Stomach smooth muscle (tissue), 2 donors: ENCODE data around the gene PLS1.

Source experiments
- H3K27ac ChIP-seq: one replicate; pipeline ENCODE4 v1.7.0; 2013; ENCODE audit warnings: mild to moderate bottlenecking, low read length, inconsistent platforms
- H3K27me3 ChIP-seq, 2 donors: one replicate each; pipeline ENCODE4 v1.7.0; 2013; ENCODE audit warnings: low read length in 2 of 2; ENCODE audit not compliant: insufficient read depth in 2 of 2, control insufficient read depth in 1 of 2
- H3K36me3 ChIP-seq, 2 donors: one replicate each; pipeline ENCODE4 v1.7.0; 2013; ENCODE audit warnings: low read length in 2 of 2; ENCODE audit not compliant: control insufficient read depth in 2 of 2, insufficient read depth in 2 of 2
- H3K4me1 ChIP-seq: one replicate; pipeline ENCODE4 v1.7.0; 2013; ENCODE audit warnings: low read length; ENCODE audit not compliant: control insufficient read depth, insufficient read depth
- H3K4me3 ChIP-seq, 2 donors: one replicate each; pipeline ENCODE4 v1.7.0; 2013; ENCODE audit warnings: low read length in 2 of 2
- H3K9ac ChIP-seq, 2 donors: one replicate each; pipeline ENCODE4 v1.7.0; 2013; ENCODE audit warnings: low read length in 2 of 2, mild to moderate bottlenecking in 1 of 2
- H3K9me3 ChIP-seq, 2 donors: one replicate each; pipeline ENCODE4 v1.7.0; 2013; ENCODE audit warnings: low read length in 2 of 2; ENCODE audit not compliant: control insufficient read depth in 2 of 2
- donor health status: healthy.
- donor health status: Pancreatic carcinoma.

Gene PLS1

GRCh38 chr3:142615171-142615570 is 19.0 kb downstream of the PLS1 start:
- no peaks in the 10 kb centered on the region for H3K9me3 ChIP-seq
- H3K27me3 ChIP-seq, result no peaks in the 10 kb centered on the region
- no peak overlapping the region for H3K27ac ChIP-seq
- H3K36me3 ChIP-seq, result no peaks in the 10 kb centered on the region
- no peak overlapping the region for H3K9ac ChIP-seq
- H3K4me3 ChIP-seq, result no peak overlapping the region
- no peaks in the 10 kb centered on the region for H3K4me1 ChIP-seq

DNA sequence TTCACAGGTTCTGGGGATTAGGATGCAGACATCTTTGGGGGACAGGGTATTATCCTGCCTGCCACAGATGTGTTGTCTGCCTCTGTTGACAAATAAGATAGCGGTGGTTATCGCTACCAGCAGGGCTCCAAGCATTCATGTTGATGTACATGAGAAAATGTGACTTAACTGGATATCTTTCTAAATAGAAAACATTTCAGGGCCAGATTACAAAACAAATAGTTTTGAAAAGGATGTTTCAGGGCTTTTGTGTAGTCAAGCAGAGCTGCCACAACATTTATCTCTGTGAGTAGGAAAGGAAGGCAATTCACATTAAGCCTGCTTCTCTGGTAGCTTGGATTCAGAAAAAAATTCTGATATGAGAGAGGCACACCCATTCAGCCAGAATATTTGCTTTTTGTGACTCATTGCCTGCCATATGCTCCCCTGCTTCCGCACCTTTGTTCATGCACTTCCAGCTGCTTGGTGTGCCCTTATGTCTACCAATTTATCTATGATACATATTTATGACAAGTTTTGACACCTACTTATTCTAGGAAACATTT is 22.8 kb downstream of the PLS1 start:
- Histone ChIP-seq H3K4me3 (no peak overlapping the region), H3K9ac (no peak overlapping the region), H3K9me3 (no peaks in the 10 kb centered on the region), H3K27ac (no peak overlapping the region), H3K4me1 (no peaks in the 10 kb centered on the region), H3K36me3 (no peaks in the 10 kb centered on the region), H3K27me3 (no peaks in the 10 kb centered on the region)

GRCh38 chr3:142622405-142622804 is 26.2 kb downstream of the PLS1 start:
- no peaks in the 10 kb centered on the region for H3K4me1 ChIP-seq
- no peak overlapping the region for H3K4me3 ChIP-seq
- H3K27ac ChIP-seq, result no peak overlapping the region
- H3K36me3 ChIP-seq, result no peaks in the 10 kb centered on the region
- no peaks in the 10 kb centered on the region for H3K27me3 ChIP-seq
- no peaks in the 10 kb centered on the region for H3K9me3 ChIP-seq
- H3K9ac ChIP-seq, result no peak overlapping the region

GRCh38 chr3:142623194-142623593 is 27.0 kb downstream of the PLS1 start:
- H3K4me1 ChIP-seq, result no peaks in the 10 kb centered on the region
- no peaks in the 10 kb centered on the region for H3K36me3 ChIP-seq
- H3K4me3 ChIP-seq, result no peak overlapping the region
- H3K27ac ChIP-seq, result no peak overlapping the region
- no peak overlapping the region for H3K9ac ChIP-seq
- H3K9me3 ChIP-seq, result no peaks in the 10 kb centered on the region
- H3K27me3 ChIP-seq, result no peaks in the 10 kb centered on the region

GRCh38 chr3:142624341-142625152 is 28.4 kb downstream of the PLS1 start:
- Histone ChIP-seq H3K4me3 (no peak overlapping the region), H3K9ac (no peak overlapping the region), H3K27ac (no peak overlapping the region)

DNA sequence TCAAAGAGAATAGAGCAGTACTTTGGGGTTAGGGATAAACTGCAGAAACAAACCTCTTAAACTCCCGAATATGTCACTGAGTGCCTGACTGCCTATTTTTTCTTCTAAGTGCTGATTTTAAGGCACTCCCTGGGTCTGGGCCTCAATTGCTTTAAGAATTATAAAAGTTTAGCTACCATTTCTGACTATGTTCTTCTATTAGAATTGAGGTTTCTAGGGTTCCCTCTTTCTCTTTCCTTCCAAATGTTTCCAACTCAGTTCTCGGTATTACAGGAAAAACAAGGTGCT is 28.9 kb downstream of the PLS1 start:
- no peaks in the 10 kb centered on the region for H3K4me1 ChIP-seq

More at GRCh38 chr3:142624341-142625152, 28.4 kb downstream of the PLS1 start:
- Histone ChIP-seq H3K9me3 (no peaks in the 10 kb centered on the region), H3K36me3 (no peaks in the 10 kb centered on the region), H3K4me1 (no peaks in the 10 kb centered on the region), H3K27me3 (no peaks in the 10 kb centered on the region)

GRCh38 chr3:142626971-142627370 is 30.8 kb downstream of the PLS1 start:
- Histone ChIP-seq H3K4me1 (no peaks in the 10 kb centered on the region), H3K27me3 (no peaks in the 10 kb centered on the region), H3K36me3 (no peaks in the 10 kb centered on the region), H3K9me3 (no peaks in the 10 kb centered on the region), H3K27ac (no peak overlapping the region), H3K4me3 (no peak overlapping the region), H3K9ac (no peak overlapping the region)

More for the DNA sequence above, 28.9 kb downstream of the PLS1 start:
- Histone ChIP-seq H3K4me3 (no peak overlapping the region), H3K9ac (no peak overlapping the region), H3K9me3 (no peaks in the 10 kb centered on the region), H3K36me3 (no peaks in the 10 kb centered on the region), H3K27ac (no peak overlapping the region), H3K27me3 (no peaks in the 10 kb centered on the region)

- no peaks in the 10 kb centered on the region for H3K4me1 ChIP-seq
Observed at GRCh38 chr3:142628801-142629200, 32.6 kb downstream of the PLS1 start.

GRCh38 chr3:142633073-142633472 is 36.9 kb downstream of the PLS1 start:
- Histone ChIP-seq H3K4me1 (no peaks in the 10 kb centered on the region), H3K27me3 (no peaks in the 10 kb centered on the region), H3K36me3 (no peaks in the 10 kb centered on the region), H3K27ac (no peak overlapping the region), H3K9me3 (no peaks in the 10 kb centered on the region), H3K9ac (no peak overlapping the region), H3K4me3 (no peak overlapping the region)

More at GRCh38 chr3:142628801-142629200, 32.6 kb downstream of the PLS1 start:
- no peak overlapping the region for H3K27ac ChIP-seq
- H3K36me3 ChIP-seq, result no peaks in the 10 kb centered on the region
- H3K9me3 ChIP-seq, result no peaks in the 10 kb centered on the region
- H3K4me3 ChIP-seq, result no peak overlapping the region
- no peak overlapping the region for H3K9ac ChIP-seq
- no peaks in the 10 kb centered on the region for H3K27me3 ChIP-seq

DNA sequence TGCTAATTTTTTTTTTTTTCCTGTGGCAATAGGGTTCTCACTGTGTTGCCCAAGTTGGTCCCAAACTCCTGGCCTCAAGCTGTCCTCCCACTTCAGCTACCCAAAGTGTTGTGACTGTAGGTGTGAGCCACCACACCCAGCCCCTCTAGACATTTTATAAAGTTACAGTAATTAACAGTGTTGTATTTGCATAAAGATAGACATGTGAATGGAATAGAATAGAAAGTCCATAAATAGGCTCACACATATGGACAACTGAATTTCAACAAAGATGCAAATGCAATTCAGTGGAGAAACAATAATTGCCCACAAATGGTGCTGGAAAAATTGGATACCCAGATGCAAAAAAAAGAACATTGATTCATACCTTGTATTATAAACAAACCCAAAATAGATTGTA is 39.9 kb downstream of the PLS1 start:
- H3K36me3 ChIP-seq, result no peaks in the 10 kb centered on the region
- no peak overlapping the region for H3K9ac ChIP-seq
- no peaks in the 10 kb centered on the region for H3K4me1 ChIP-seq
- no peaks in the 10 kb centered on the region for H3K9me3 ChIP-seq
- H3K27ac ChIP-seq, result no peak overlapping the region
- H3K27me3 ChIP-seq, result no peaks in the 10 kb centered on the region
- no peak overlapping the region for H3K4me3 ChIP-seq

DNA sequence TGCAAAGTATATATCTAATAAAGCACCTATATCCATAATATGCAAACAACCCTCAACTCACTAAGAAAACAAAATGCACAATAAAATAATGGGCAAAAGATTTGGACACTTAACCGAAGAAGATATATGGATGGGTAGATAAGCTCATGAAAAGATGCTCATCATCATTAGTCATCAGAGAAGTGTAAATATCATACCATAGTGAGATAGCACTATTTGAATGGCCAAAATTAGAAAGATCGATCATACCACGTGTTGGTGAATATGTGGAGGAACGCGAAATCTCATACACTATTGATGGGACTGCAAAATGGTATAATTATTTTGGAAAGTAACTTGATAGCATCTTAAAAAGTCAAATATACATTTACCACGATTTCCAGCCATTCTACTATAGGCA is 40.5 kb downstream of the PLS1 start:
- no peak overlapping the region for H3K9ac ChIP-seq

More for the DNA sequence above, 40.5 kb downstream of the PLS1 start:
- no peaks in the 10 kb centered on the region for H3K9me3 ChIP-seq
- no peak overlapping the region for H3K4me3 ChIP-seq
- H3K36me3 ChIP-seq, result no peaks in the 10 kb centered on the region
- H3K27me3 ChIP-seq, result no peaks in the 10 kb centered on the region
- no peaks in the 10 kb centered on the region for H3K4me1 ChIP-seq
- no peak overlapping the region for H3K27ac ChIP-seq
